ENCODE data around the gene NBAS. TPM values are rescaled to one million over a fixed set of nuclear protein-coding genes. Genes with fewer than 3 reads are reported as not detected.

NBAS gene
- total and polyA plus RNA-seq, 2 of the 13 experiments (the other 11 are each of a cell fraction or from before 2014, with no cell fraction given) = 33.6 to 58.7 TPM

GRCh38 chr2:15205562-15205961, 355.6 kb downstream of the NBAS start:
- POLR2A ChIA-PET = no interaction called here
- 96% methylated on average over 5 of the region's 5 CpGs for WGBS (ENCODE audit: low lambda C conversion rate)
- H3K4me2 ChIP-seq (ENCODE audit: low read depth, low read length) = no peak overlapping the region
- H3K79me2 ChIP-seq (ENCODE audit: insufficient read depth, low read length) = no peaks in the 10 kb centered on the region
- 0 out of 2 replicates have a peak, but pooled peaks cover 2% of the 10 kb centered on the region for H3K4me1 ChIP-seq (ENCODE audit: insufficient read depth, low read length)
- DNase-seq (ENCODE audit: low spot score) = no peak
- no peak overlapping the region for H2AFZ ChIP-seq (ENCODE audit: low read length)
- FAIRE-seq = no peak
- no TSS peak for BruUV-seq (replicated peaks)
- no peaks in the 10 kb centered on the region for H3K9me3 ChIP-seq (ENCODE audit: low read length)
- CTCF ChIA-PET (ENCODE audit: low intra/inter-chr PET ratio, low total read pairs) = no interaction called here
- no peaks in the 10 kb centered on the region; a peak in 1 of 5 replicates for H3K36me3 ChIP-seq (replicated peaks in 1 of 2; ENCODE audit: control insufficient read depth in 1 of 2, insufficient read depth in 2 of 2, low read length in 2 of 2)
- H3K27me3 ChIP-seq (ENCODE audit: control insufficient read depth in 1 of 2, insufficient read depth in 2 of 2, low read length in 2 of 2) = no peaks in the 10 kb centered on the region
- intact Hi-C loops (cut with micrococcal nuclease; ENCODE audit: unreplicated experiment) = no loop called here
- in situ Hi-C loops (cut with HindIII; ENCODE audit: extremely low pct_ligation_motif_present, low pct_unique_long_range_greater_than_20kb) = no loop called here
- H4K20me1 ChIP-seq (ENCODE audit: insufficient read depth, low read length) = no peaks in the 10 kb centered on the region
- no peak overlapping the region for H3K9ac ChIP-seq (ENCODE audit: insufficient read depth, low read depth, low read length)
- TF ChIP-seq TBX2 (CRISPR knock-in tag; IDR thresholded peaks at IDR 0.05; ENCODE audit: borderline replicate concordance) = no peak
- no peak for TF ChIP-seq ZNF446 (CRISPR knock-in tag; IDR thresholded peaks at IDR 0.05)
- TF ChIP-seq ZNF235 (CRISPR knock-in tag; IDR thresholded peaks at IDR 0.05; ENCODE audit: borderline replicate concordance) = no peak
- no peak for TF ChIP-seq CREBL2 (CRISPR knock-in tag; IDR thresholded peaks at IDR 0.05; ENCODE audit: borderline replicate concordance)
- no peak for TF ChIP-seq ZNF737 (CRISPR knock-in tag; IDR thresholded peaks at IDR 0.05; ENCODE audit: borderline replicate concordance)
- TF ChIP-seq ZNF205 (CRISPR knock-in tag; IDR thresholded peaks at IDR 0.05) = no peak
- TF ChIP-seq MAFF (IDR thresholded peaks at IDR 0.05; ENCODE audit: low read depth, low read length) = no peak
- TF ChIP-seq HOXD1 (CRISPR knock-in tag; IDR thresholded peaks at IDR 0.05) = no peak
- no peak for TF ChIP-seq SP4 (CRISPR knock-in tag; IDR thresholded peaks at IDR 0.05)
- TF ChIP-seq ZBTB10 (CRISPR knock-in tag; IDR thresholded peaks at IDR 0.05; ENCODE audit: borderline replicate concordance) = no peak
- no peak for TF ChIP-seq ZSCAN21 (CRISPR knock-in tag; IDR thresholded peaks at IDR 0.05; ENCODE audit: borderline replicate concordance)
- no peak for TF ChIP-seq ZNF850 (CRISPR knock-in tag; conservative IDR thresholded peaks at IDR 0.05)
- no peak for TF ChIP-seq ZNF33A (CRISPR knock-in tag; IDR thresholded peaks at IDR 0.05; ENCODE audit: borderline replicate concordance)
- TF ChIP-seq ZNF570 (CRISPR knock-in tag; IDR thresholded peaks at IDR 0.05; ENCODE audit: borderline replicate concordance) = no peak
- TF ChIP-seq SMARCC2 (IDR thresholded peaks at IDR 0.05) = no peak
- no peak overlapping the region for H3K4me3 ChIP-seq (replicated peaks in 1 of 3; ENCODE audit: insufficient read depth in 1 of 3, low read depth in 2 of 3, low read length in 3 of 3)
- H3K27ac ChIP-seq (ENCODE audit: extremely low read length, insufficient read depth, low read length) = no peak overlapping the region
- ATAC-seq = no peak

Data from HepG2 (cell line).